Left ventricle myocardium inferior (tissue), 1 donor: Measurements from ENCODE around the gene SVIL. TPM values are rescaled to one million over a fixed set of nuclear protein-coding genes. Genes with fewer than 3 reads are reported as not detected.

Experiments
- DNase-seq: peaks from one replicate; pipeline ENCODE4 v3.0.0-alpha.2; 2020
- H3K27ac ChIP-seq: fragments of 200-600 bp; replicated peaks from 2 replicates; pipeline ENCODE4 v1.8.0; 2021
- H3K27me3 ChIP-seq: fragments of 200-600 bp; 2 replicates; pipeline ENCODE4 v1.8.0; 2021; ENCODE audit warnings: low read depth
- H3K36me3 ChIP-seq: fragments of 200-600 bp; 2 replicates; pipeline ENCODE4 v1.8.0; 2021
- H3K4me1 ChIP-seq: fragments of 200-600 bp; 2 replicates; pipeline ENCODE4 v1.8.0; 2021
- H3K4me3 ChIP-seq: fragments of 200-600 bp; 2 replicates; pipeline ENCODE4 v1.8.0; 2021; ENCODE audit warnings: mild to moderate bottlenecking, moderate library complexity
- H3K9me3 ChIP-seq: fragments of 200-600 bp; replicated peaks from 2 replicates; pipeline ENCODE4 v1.8.0; 2021
- CTCF ChIP-seq: fragments of 200-600 bp; IDR thresholded peaks from 2 replicates; pipeline ENCODE4 v1.8.0; 2021; ENCODE audit warnings: antibody characterized with exemption, mild to moderate bottlenecking, borderline replicate concordance
- intact Hi-C: fragments of 100-400 bp; cut with micrococcal nuclease; formaldehyde crosslinking; loops from one replicate; pipeline ENCODE4 v1.11.0; 2022
- total RNA-seq: library from RNA; stranded (reverse); fragmentation: NEBNext Ultra II Directional; extraction: Animal tissue kit (Norgen Biotek cat#: 25700); gene quantifications from one replicate; pipeline ENCODE4 v1.2.1, GENCODE V29; 2021
- donor health status: DM: no; HTN: yes; CAD: no; lungs with severe emphysema.

SVIL gene
- total RNA-seq, 1 donor from 2014 or later, result 403 TPM

GRCh38 chr10:29438271-29438670 lies 196.5 kb downstream of the SVIL start:
- H3K4me1 ChIP-seq, result peaks cover 21% of the 10 kb centered on the region
- no peak overlapping the region for H3K27ac ChIP-seq
- no peak for DNase-seq
- TF ChIP-seq CTCF, result no peak
- no peak overlapping the region for H3K4me3 ChIP-seq
- H3K9me3 ChIP-seq, result peaks cover 41% of the 10 kb centered on the region
- peaks cover 6% of the 10 kb centered on the region for H3K36me3 ChIP-seq
- intact Hi-C loops, result no loop called here
- H3K27me3 ChIP-seq, result no peaks in the 10 kb centered on the region

- DNase-seq, result no peak
- intact Hi-C loops, result no loop called here
- TF ChIP-seq CTCF, result no peak
- H3K4me1 ChIP-seq, result peaks cover 18% of the 10 kb centered on the region
- H3K36me3 ChIP-seq, result peaks cover 6% of the 10 kb centered on the region
- no peaks in the 10 kb centered on the region for H3K27me3 ChIP-seq
- peaks cover 41% of the 10 kb centered on the region for H3K9me3 ChIP-seq
- no peak overlapping the region for H3K27ac ChIP-seq
- H3K4me3 ChIP-seq, result no peak overlapping the region
Observed at GRCh38 chr10:29437871-29438270, 196.9 kb downstream of the SVIL start.

- no peak overlapping the region for H3K4me3 ChIP-seq
- H3K36me3 ChIP-seq, result peaks cover 6% of the 10 kb centered on the region
- peaks cover 41% of the 10 kb centered on the region for H3K9me3 ChIP-seq
- H3K27me3 ChIP-seq, result no peaks in the 10 kb centered on the region
- H3K4me1 ChIP-seq, result peaks cover 17% of the 10 kb centered on the region
- no peak for DNase-seq
- intact Hi-C loops, result no loop called here
- TF ChIP-seq CTCF, result no peak
- H3K27ac ChIP-seq, result no peak overlapping the region
Observed at GRCh38 chr10:29435809-29436501, 198.8 kb downstream of the SVIL start.

- TF ChIP-seq CTCF, result no peak
- intact Hi-C loops, result no loop called here
- no peaks in the 10 kb centered on the region for H3K27me3 ChIP-seq
- no peak overlapping the region for H3K27ac ChIP-seq
- H3K36me3 ChIP-seq, result peaks cover 6% of the 10 kb centered on the region
- no peak overlapping the region for H3K4me3 ChIP-seq
- peaks cover 23% of the 10 kb centered on the region for H3K4me1 ChIP-seq
- no peak for DNase-seq
- peaks cover 37% of the 10 kb centered on the region for H3K9me3 ChIP-seq
Observed at GRCh38 chr10:29434111-29434510, 200.7 kb downstream of the SVIL start.

GRCh38 chr10:29431711-29432110 lies 203.1 kb downstream of the SVIL start:
- H3K4me1 ChIP-seq, result peaks cover 41% of the 10 kb centered on the region
- H3K27me3 ChIP-seq, result no peaks in the 10 kb centered on the region
- no peak for TF ChIP-seq CTCF
- H3K36me3 ChIP-seq, result no peaks in the 10 kb centered on the region
- intact Hi-C loops, result no loop called here
- H3K9me3 ChIP-seq, result peaks cover 13% of the 10 kb centered on the region
- H3K27ac ChIP-seq, result no peak overlapping the region
- DNase-seq, result no peak
- no peak overlapping the region for H3K4me3 ChIP-seq
